HCEC 1CT (cell line): ENCODE results near the gene LRRK1.
A peak's percentile ranks its signal among the peaks of the same experiment; 100 is the strongest.

Source experiments
- DNase-seq: peaks from one replicate; pipeline ENCODE4 v3.0.0-alpha.2; 2017

The LRRK1 gene

GRCh38 chr15:100891307-100892012, 27.7 kb upstream of the LRRK1 start:
- no peak for DNase-seq

DNA sequence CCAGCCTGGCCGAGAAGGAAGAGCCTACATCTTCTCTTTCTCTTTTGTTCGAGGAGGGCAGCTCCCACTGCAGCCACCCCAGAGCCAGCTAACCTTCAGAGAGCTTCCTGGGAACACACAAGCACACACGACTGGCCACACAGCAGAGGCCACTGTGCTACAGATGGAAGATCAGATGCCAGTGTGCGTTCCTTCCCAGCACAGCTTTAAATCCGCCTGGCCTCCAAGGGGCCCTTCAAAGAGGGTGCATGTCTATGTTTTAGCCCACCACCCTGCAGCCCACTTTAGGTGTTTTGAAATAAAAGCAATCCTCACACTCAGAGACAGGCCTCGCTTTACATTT, 27.2 kb upstream of the LRRK1 start:
- DNase-seq = no peak

GRCh38 chr15:100893261-100893963, 25.7 kb upstream of the LRRK1 start:
- no peak for DNase-seq

- no peak for DNase-seq
These were observed 25.2 kb upstream of the LRRK1 start for GRCh38 chr15:100893964-100894295.

DNA sequence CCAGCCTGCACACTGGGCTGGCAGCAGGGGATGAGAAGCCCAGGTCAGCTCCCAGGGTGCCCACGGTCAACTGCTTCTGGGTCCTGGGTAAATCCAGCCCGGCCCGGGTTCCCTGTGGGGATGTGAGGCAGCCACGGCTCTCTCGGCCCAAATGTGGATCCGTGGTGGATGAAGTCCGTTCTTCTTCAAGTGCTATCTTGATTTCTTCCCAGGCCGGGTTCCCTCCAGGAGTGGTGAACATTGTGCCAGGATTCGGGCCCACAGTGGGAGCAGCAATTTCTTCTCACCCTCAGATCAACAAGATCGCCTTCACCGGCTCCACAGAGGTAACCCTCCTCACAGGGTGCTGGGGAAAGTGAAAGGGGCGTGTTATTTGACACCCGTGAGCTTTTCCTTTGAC, 23.4 kb upstream of the LRRK1 start:
- DNase-seq = no peak

DNA sequence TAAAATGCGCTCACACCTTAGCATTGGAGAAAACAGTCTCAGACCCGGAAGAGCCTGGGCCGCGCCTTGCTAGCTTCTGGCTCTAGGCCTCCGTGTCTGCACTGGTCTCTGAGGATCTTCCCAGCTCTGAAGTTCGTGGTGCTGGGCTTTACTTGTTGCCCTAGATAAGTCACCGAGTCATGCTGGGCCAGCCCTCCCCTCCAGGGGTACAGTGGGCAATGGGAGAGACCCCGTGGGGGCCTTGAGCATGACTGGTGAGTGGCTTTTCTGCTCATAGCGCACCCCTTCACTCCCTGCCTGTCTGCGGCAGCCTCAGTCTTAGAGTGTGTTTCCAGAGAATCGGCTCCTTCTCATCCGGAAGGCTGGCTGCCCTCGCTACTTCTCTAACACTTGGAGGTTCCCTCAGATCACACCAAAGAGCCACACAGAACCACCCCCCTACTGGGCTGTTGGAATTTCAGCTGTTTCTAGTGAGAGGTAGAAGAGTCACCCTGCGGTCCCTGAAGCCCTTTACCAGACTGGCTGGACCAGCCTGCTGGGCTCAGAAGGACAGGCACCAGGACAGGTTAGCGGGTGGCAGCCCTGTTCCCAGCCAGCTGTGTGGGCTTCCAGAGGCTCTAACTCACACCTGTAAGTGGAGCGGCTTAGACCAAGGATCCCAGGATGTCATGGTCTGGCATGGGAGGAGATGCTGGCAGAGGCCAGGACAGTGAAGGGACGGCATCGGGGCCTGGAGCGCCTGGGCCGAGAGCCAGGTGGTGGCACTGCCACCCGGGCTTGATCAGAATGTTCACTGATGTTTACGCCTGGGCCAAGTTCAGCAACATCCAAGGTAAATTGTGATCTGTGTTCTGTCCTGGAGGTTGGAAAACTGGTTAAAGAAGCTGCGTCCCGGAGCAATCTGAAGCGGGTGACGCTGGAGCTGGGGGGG, 21.7 kb upstream of the LRRK1 start:
- DNase-seq = no peak

GRCh38 chr15:100898152-100898490, 21.0 kb upstream of the LRRK1 start:
- DNase-seq = no peak

DNA sequence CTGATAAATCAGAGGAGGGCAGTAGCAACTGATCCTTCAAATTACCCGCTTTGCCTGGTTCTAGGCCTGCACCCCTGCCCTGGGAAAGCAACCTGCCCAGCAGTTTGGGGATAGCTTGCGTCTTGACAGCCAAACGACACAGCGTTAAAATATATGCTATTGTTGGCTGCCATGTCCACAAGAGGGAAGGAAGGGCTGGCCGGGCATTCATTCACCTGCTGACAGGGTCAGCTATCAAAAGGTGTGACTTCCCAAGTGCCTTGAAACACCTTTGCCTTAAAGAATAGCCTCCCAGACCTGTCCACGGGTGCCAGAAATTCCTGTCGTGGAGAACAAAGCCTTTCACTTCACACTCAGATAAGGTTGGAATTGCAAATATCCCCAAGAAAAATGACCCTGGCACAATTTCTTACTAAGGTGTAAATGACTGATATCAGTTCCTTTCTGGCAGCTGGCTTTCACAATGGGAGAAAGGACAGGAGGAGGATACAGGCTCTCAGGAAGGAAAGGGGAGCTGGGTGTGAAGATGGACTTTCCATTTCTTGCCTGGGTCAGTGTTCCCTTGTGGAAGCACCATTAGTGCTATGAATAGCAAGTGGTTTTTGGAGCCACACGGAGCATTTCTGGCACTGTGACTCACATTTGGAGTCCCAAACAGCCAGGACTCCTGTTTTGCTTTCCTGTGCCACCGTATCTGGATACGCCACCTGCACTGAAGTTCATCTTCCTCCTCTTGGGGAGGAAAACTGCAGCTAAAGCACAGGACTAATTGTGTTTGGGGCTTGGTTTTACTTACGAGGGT, 20.3 kb upstream of the LRRK1 start:
- DNase-seq = no peak

DNA sequence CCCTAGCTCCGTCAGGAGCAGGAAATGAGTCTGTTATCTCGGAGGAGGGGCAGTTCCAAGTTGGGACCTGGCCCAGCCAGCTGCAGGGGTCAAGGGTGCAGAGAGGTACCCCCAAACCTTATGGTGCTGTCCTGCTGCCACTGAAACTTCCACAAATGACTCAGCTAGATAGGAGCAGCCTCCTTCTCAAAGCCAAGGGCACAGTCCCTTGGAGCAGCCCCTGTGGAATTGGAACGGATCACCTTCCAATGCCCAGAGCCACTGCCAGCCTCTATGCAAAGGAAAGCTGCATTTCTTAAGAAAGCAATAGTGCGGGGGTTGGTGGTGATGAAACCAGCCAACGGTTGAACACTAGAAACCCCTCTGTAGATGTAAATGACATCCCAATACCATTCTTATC, 19.6 kb upstream of the LRRK1 start:
- no peak for DNase-seq

- no peak for DNase-seq
These were observed 18.9 kb upstream of the LRRK1 start for GRCh38 chr15:100900136-100900794.

DNA sequence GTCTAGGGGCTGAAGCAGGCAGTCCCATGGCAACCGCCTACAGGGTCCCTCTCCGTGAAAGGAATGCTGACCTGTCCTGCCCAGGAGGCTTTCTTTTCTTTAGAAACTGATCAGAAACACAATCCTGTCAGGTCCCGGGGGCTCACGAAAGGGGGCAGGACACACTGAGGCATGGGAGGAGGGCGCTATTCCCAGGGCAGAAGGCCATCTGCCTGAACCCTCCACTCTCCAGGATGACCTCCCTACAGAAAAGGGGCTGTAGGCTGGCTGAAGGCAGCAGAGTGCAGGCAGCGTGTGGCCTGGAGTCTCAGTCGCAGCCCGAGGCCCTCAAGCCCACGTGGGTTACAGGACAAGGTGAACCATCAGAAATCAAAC, 18.4 kb upstream of the LRRK1 start:
- no peak for DNase-seq

DNA sequence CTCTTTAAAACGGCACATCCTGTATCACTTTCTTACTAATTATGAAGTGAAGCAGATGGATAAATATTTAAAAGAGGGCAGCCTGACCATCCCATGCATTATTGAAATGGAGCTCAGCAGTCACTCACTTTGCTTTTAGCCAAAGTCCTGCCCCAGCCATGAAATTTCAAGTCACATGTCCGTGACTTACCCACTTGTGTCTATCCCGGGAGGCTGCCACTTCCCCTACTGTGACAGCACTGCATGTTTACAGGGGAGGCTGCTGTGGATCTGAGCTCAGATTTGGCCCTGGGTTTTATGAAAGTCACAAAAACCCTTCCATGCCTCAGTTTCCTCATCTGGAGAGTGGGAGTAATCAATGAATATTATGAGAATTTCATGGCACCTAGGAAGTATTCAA, 17.9 kb upstream of the LRRK1 start:
- no peak for DNase-seq

DNA sequence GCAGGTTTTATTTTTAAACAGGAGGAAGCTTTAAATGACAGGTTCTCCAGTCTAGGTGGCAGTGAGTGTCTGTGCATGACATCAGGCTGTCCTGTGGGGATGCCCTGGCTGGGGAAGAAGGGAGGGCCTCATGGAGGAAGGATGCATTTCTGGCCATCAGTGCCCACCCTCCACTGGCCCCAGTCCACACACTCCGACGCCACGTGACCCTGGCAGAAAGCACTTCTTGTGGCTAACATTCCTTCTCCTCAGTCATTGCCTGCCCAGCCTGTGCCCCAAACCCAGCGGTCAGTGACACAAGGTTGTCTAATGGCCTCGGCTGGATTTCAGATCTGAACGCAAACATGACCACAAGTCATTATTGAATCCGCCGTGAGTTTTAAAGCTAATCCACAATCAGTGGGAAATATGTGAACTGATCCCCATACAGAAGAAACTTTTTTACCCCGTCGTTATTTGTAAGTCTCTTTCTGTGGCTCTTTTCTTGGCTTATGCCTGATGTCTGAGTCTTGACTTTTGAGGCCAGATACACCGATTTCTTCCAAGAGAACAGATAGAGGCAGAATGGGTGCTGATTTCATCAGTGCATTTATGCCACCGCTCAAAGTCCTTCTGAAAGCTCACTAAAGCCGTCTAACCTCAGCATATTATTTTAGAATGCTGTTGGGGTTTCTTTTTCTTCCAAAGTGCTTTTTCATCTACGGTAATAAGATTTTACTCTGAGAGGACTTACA, 17.3 kb upstream of the LRRK1 start:
- DNase-seq = peak; percentile 19

DNA sequence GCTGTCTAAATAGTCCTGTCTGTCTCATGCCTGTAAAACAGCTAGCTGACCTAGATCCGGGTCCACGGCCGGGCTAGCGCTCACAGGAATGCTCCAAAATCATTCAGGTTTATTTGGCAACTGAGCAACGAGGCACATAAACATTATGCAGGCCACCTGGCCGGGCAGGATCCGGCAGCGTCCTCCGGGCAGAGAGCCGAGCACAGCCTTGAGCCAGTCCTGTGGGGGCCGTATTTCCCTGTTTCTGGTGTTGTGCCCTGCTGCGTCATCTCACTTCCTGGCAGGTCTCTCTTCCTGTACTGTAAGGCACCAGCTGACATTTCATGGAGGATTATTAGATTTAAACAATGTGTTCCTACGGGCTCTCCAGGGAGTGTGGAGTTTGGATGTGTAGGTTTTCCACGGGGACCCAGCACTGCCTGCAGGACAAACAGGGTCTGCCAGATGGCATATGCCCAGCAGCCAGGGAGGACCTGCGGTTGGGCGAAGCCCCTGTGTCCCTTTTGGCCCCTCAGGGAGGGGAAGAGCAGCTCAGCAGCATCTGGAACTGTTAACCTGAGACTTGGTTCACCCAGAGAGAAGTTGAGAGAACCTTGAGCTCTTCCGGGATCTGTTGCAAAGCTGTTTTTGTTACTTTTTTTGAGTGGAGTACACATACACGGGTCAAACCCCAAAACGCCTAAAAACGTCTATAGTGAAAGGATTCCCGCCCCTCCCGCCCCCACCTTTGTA, 16.6 kb upstream of the LRRK1 start:
- DNase-seq = peak; percentile 81

DNA sequence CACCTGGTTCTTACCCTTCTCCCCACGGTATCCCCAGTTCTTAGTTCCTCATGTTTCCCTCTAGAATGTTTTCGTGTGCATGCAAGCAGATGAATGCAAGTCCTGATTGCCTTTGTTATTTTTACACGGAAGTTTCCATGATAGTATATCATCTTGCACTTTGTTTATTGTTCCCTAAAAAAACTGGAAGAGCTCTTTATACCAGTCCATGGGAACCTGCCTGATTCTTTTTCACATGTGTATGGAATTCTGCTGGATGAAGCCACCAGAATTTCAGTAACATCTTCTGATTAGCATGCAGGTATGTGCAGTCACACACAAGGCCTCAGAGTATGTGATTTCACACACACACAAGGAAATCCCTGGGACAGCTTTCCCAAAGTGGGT, 16.0 kb upstream of the LRRK1 start:
- no peak for DNase-seq

- no peak for DNase-seq
These were observed 13.3 kb upstream of the LRRK1 start for GRCh38 chr15:100905850-100906249.

GRCh38 chr15:100908466-100908865, 10.7 kb upstream of the LRRK1 start:
- no peak for DNase-seq

GRCh38 chr15:100909565-100909964, 9.6 kb upstream of the LRRK1 start:
- DNase-seq = no peak

DNA sequence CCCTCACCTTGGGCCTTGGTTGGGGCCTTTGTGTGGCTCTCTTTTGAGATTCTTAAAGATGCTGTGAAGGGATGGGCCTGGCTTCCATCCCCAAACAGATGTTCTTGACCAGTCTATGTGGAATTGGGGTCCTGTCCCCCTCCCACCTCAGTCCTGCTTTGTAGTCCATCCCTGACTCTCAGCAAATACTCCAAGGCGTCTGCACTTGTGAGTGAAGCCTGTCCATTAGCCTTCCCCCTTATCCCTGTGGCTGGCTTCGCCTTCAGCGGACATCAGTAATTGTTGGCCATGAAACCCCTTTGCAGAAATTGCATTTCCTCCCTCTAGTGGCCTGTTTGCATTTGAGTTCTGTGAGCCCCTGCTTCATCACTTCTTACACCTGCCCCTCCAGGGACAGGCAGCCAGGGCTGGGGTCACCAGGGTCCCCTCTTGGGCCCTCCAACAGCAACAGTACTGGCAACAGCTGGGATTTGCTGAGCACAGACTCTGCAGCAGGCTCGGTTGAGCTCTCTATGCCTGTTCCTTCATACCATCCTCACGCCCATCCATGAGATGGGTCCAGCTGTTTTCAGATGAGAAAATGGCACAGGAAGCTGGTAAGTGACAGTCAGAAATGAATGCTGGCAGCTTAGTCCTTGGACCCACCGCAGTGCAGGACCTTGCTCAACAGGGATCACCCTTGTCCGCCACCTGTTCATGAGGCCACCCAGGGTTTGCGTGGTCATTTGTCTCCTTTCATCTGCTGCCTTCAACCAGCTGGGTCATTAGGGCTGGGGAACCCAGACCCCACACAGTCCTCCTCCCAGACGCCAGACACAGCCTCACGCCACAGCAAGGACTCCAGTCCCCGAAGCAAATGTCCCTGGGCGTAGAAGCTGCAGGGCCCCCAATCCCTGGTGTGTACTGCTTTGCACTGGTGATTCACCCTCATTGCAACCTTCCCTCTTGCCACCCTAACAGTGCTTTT, 8.9 kb upstream of the LRRK1 start:
- DNase-seq = no peak

DNA sequence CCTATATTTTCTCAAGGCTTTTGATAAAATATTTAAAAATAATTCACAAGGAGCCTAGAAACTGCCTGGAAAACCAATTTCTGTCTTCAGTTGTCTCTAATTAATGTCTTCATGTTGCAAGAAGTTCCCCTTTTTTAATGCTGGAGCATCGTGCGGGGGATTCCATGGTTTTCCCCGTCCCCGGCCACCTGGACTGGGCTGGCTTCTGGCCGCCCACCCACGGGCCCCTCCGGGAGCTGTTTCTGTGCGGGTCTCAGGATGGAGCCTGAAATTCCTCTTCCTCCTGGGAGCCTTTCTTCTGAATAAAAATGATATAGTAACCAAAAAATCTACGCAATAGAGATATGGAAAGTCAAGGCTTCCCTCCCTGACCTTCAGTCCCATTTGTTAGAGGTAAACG, 8.1 kb upstream of the LRRK1 start:
- DNase-seq = no peak
